GM18861 (cell line): Measurements from ENCODE around the gene GTF2IRD1.
"Not testable (repeated sequence)": the region's sequence is repeated elsewhere in the genome, so short reads cannot be mapped to it uniquely, and the experiment has no call there.

Experiments used
- ATAC-seq: cut with Tn5 transposase; IDR thresholded peaks from one replicate; pipeline ENCODE4 v1.9.1; 2021; ENCODE audit not compliant: unreplicated experiment

The GTF2IRD1 gene

DNA sequence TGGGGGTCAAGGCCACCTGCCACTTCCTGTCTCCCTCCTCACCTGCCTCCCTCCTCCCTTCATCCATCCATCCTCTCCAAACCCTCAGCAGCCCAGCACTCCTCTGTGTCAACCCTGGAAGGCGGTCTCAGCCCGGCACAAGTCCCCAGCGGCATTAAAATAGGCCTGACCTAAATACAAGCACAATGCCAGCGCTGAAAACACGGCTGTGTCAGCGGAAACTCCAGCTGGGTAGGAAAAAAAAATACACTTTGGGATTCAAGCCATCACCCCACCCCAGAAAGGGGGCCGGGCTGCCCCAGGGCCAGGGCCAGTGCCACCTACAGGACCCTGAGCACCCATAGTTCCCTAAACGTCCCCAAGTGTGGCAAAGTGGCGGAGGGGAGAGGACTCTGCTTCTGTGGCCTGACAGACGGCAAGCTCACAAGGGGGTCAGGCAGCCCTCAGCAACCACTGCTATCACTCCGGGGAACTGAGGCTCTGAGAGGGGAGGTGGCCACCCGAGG, 22.7 kb upstream of the GTF2IRD1 start:
- no peak for ATAC-seq

- ATAC-seq, result not testable (repeated sequence)
These were observed 16.5 kb upstream of the GTF2IRD1 start for GRCh38 chr7:74437291-74437571.

GRCh38 chr7:74438327-74438726, 15.4 kb upstream of the GTF2IRD1 start:
- ATAC-seq, result no peak

GRCh38 chr7:74439541-74439940, 14.2 kb upstream of the GTF2IRD1 start:
- ATAC-seq, result no peak

- not testable (repeated sequence) for ATAC-seq
These were observed 13.6 kb upstream of the GTF2IRD1 start for GRCh38 chr7:74440143-74440542.

- no peak for ATAC-seq
These were observed 11.9 kb upstream of the GTF2IRD1 start for GRCh38 chr7:74441801-74442200.

GRCh38 chr7:74443543-74444247, 10.0 kb upstream of the GTF2IRD1 start:
- ATAC-seq, result no peak

DNA sequence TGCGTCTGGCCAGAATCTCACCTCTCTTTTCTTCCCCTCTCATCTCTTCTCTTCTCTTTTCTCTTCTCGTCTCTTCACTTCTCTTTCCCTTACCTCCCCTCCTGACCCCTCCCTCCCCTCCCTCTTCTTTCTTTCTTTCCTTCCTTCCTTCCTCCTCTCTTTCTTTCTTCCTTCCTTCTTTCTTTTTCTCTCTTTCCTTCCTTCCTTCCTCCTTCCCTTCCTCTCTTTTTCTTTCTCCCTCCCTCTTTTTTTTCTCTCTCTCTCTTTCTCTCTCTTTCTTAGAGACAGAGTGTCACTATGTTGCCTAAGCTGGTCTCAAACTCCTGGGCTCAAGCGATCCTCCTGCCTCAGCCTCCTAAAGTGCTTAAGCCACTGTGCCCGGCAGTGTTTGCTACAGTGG, 4.6 kb upstream of the GTF2IRD1 start:
- ATAC-seq, result no peak

DNA sequence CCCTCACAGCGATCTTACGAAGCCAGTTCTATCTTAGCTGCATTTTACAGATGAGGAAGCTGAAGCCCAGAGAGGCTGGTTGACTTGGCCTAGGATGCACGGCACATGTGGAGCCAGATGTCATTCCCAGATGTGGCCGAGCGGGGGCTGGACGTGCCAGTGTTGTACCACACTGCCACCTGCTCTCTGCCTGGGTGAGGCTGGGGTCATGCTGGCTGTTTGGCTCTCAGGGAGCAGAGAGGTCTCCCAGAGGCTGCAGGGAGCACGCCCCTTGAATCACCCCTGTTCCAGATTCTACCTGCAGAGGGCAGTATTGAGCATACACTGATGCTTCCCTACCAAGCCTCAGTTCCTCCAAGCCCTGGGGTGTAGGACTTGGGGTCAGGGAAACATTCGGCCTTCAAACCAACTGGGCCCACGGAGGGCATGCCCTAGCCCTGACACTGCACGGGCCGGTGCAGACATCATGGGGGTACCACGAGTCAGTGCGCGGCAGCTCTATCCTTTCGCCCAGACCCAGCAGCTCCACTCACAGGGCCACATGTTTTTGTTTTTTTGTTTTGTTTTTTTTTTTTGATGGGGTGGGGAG, 3.8 kb upstream of the GTF2IRD1 start:
- ATAC-seq, result no peak

DNA sequence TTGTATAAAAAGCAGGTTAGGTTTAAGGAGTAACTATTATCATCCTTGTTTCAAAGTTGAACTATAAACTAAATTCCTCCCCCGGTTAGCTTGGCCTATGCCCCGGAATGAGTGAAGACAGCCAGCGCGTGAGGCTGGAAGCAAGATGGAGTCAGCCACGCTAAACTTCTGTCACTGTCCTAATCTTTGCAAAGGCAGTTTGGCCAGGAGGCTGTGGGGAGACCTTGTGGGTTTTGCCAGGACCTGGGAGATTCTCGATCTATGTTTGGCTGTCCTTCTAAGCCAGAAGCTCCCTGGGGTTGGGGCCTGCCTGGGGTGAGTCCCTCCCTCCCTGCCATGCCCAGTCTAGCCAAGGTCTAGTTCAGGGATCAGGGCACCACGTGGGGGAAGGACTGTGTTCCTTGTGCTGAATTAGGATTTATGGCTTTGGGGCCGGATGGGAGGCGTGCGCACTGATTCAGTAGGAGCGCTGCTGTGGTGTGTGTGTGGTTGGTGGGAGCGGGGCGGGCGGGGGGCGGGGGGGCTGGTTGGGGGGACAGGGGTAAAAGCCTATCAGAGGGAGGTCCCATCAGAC, 871 bp upstream of the GTF2IRD1 start:
- ATAC-seq, result no peak

DNA sequence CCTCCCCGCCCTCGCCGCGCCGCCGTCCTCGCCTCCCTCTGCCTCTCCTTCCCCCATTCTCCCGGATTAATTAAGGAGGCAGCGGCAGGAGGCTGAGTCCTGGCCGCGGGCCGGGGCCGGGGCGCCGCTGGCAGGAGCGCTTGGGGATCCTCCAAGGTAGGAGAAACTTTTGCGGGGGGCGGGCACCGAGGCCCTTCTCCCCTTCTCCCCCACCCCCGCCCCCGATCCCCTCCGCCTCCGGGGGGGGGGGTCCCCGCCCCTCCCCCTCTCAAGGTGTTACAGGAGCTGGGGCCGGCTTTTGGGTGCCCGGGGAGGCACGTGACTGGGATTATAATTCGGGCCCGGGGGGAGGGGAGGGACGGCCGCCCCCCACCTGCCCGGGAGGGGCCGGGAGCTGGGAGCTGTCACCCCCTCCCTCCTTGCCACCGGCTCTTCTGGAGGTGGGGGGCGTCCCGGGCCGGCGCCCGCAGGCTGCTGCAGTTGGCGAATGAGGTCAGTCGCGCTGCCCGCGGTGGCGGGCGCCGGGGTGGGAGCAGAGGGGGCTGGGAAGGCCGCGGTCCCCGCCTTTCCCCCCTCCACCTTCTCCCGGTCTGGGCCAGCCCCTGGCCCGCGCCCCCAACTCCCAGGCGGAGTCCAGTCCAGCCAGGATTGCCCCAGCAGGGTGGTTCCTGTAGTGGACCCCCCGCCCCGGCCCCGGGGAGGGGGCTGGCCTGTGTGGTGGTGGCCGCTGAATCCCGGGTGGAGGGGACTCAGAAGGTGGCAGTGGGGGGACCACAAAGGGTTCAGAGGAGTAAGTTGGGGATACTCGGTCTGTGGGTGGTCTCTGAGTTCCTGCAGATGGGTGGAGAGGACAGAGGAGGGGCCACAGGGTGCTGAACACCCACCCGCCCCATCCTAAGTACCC, 567 bp downstream of the GTF2IRD1 start:
- no peak for ATAC-seq

- ATAC-seq, result no peak
These were observed 1.2 kb downstream of the GTF2IRD1 start for GRCh38 chr7:74454925-74455288.

DNA sequence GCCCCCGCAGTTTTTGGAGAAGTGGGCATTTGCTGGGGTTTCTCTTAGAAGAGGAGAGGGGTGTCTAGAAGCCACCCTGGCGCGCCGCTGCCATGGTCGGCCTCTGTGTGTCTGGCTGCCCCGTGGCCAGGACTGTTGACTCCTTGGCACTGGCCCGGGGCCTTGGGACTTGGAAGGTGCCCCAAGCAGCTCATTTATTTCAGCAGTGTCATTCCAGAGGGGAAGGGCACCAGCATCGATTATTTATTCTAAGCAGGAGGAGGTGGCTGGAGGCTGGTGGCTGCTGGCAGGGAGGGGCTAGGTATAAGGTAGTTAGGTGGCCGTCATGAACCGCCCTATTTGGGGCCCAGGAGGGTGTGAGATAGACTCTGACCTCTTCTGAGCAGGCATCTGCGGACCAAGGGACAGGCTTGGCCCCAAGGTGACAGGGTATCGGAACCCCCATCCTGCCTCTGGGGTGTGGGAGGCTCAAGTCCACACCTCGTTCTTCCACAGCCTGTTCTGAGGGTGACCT, 1.6 kb downstream of the GTF2IRD1 start:
- no peak for ATAC-seq

DNA sequence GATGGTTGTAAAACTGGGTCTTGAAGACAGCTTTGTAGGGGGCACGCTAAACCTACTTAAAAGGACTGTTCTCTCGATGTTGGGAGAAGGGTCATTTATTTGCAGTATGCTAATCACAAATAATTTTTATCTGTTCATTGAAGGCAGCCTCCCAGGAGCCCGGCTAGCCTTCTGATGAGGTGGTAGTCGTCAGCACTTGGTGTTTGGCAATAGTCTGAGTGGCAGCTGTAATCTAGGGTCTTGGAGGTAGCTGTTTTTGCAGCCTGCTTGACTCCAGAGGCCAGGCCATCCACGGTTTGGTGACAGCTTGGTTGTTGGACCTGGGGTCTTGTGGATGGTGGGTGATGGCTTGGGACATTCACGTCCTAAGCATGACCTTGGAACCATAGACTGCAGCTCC, 2.2 kb downstream of the GTF2IRD1 start:
- ATAC-seq, result no peak

DNA sequence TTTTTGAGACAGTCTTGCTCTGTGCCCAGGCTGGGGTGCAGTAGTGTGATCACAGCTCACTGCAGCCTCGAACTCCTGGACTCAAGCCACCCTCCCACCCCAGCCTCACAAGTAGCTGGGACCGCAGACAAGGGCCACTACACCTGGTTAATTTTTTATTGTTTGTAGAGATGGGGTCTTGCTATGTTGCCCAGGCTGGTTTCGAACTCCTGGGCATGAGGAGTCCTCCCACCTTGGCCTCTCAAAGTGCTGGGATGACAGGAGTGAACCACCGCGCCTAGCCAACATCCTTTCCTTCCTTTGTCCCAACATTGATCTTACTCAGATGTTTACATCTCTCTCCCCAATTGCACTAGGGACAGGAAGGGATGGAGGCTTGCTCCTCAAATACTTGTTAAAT, 3.3 kb downstream of the GTF2IRD1 start:
- ATAC-seq, result no peak

DNA sequence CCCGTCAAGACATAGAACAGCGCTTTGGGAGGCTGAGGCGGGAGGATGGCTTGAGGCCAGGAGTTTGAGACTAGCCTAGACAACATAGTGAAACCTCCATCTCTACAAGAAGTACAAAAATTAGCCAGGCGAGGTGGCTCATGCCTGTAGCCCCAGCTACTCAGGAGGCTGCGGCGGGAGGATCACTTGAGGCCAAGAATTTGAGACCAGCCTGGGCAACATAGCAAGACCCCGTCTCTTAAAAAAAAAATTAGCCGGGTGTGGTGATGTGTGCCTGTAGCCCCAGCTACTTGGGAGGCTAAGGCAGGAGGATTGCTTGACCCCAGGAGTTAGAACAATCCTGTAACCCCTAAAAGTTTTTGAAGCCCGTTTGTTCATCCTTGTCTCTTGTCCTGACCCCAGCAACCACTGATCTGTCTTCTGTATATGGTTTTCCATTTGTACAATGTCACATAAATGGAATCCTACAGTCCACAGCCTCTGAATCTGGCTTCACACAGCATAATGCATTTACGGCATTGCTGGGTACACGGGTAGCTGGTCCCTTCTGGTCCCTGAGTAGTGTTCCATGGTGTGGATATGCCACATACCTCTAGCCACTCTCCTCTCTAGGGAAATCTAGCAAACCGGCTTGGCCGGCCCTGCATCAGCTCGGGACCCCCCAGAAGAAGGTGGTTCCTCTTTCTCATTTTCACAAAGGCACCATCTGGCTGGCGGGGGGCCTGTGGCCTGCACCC, 8.4 kb downstream of the GTF2IRD1 start:
- ATAC-seq, result no peak

- ATAC-seq, result no peak
These were observed 9.0 kb downstream of the GTF2IRD1 start for GRCh38 chr7:74462707-74463100.

DNA sequence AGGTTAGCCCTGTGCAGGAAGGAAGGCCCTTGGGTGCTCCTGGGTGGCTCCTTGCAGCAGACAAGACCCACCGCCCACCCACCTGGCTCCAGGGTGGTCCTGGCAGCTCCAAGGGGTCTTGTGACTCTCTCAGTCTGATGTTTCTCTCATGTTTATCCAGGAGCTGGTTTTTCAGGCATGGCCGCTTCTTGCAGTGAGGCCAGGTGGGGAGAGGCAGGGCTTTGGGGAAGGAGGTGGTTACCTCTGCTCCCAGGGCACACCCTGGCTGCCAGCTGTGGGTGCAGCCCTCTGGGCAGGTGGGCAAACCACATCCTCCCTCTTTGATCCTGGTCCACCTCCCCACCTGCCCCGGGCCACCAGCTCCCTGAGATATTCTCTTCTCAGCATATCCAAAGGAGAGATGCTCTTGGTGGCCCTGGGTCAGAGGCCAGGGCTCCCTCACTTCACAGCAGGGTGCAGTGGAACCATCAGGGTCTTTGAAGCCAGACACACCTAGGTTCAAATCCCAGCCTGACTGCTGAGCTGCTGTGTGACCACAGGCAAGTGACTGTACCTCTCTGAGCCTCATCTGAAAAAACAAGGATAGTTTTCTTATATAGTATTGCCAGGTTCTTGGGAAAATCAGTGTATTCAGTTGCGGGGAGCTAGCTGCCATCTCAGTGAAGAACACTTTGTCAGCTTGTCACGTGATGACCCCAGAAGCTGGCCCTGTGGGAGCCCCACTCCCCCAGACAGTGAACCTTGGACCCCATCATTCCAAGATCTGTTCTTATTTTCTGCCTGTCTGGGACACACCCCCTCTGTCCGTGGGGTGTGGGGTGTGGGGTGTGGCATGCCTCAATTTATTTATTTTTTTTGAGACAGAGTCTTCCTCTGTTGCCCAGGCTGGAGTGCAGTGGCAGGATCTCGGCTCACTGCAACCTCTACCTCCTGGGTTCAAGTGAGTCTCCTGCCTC, 11.5 kb downstream of the GTF2IRD1 start:
- ATAC-seq, result no peak

GRCh38 chr7:74466196-74466813, 12.6 kb downstream of the GTF2IRD1 start:
- no peak for ATAC-seq
